ENCODE measurements around the gene CFAP161. TPM values are rescaled to one million over a fixed set of nuclear protein-coding genes. Genes with fewer than 3 reads are reported as not detected.

The CFAP161 gene
- total and polyA plus RNA-seq, 9 of the 15 experiments (the other 6 are each of a cell fraction or from before 2014, with no cell fraction given), result 25.8 to 83.3 (median 75.6) TPM

DNA sequence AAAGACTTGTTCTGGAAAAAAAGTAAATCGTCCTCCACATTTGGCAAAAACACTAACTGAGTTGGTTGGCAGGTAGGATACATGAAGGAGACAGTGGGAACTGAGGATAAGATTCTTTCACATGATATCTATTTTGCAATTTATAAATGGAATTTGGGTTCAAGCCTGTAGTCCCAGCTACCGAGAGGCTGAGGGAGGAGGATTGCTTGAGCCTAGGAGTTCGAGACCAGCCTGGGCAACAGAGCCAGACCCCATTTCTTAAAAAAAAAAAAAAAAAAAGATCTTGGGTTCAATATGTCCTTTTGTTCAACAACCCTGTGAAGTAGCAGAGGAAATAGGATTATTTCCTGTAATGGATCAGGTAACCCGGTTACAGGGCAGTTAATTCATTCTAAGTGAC, 35.7 kb upstream of the CFAP161 start:
- intact Hi-C loops (cut with micrococcal nuclease) (no loop called here), in situ Hi-C loops (cut with MboI) (no loop called here)
- H3K4me1 ChIP-seq (replicated peaks in 1 of 2; ENCODE audit: control insufficient read depth in 2 of 2, insufficient read depth in 2 of 2, low read length in 2 of 2), result peaks cover 10 to 37% of the 10 kb centered on the region in 2 experiments; a peak in 4 of 5 replicates
- no peaks in the 10 kb centered on the region for H3K9me1 ChIP-seq (ENCODE audit: control insufficient read depth, insufficient read depth, low read length)
- H3K27me3 ChIP-seq (ENCODE audit: control insufficient read depth in 2 of 2, insufficient read depth in 2 of 2, low read length in 2 of 2), result no peaks in the 10 kb centered on the region
- no TSS peak for BruUV-seq (replicated peaks)
- no peak overlapping the region for H2AFZ ChIP-seq (ENCODE audit: low read depth, low read length)
- 27% methylated on average over 3 of the region's 4 CpGs for WGBS (ENCODE audit: insufficient coverage, low coverage, missing lambda C conversion rate)
- DNase-seq (ENCODE audit: extremely low read depth in 1 of 4, low spot score in 3 of 4) (no peak), FAIRE-seq (no peak), ATAC-seq (no peak)
- ChIA-PET CTCF (ENCODE audit: low intra/inter-chr PET ratio) (no interaction called here), POLR2A (interaction anchor here (0.9 to 1.2 kb wide), 2 partner anchors 80 to 168 kb away, joined by 3 read pairs; no protein-coding TSS in a partner anchor)
- no peak overlapping the region for H3K4me3 ChIP-seq
- TF ChIP-seq NRF1 (conservative IDR thresholded peaks at IDR 0.05 in 1 of 2, IDR thresholded peaks at IDR 0.05 in 1 of 2) (no peak), ZNF384 (IDR thresholded peaks at IDR 0.05; ENCODE audit: low read depth, low read length) (no peak), ZNF121 (CRISPR knock-in tag; conservative IDR thresholded peaks at IDR 0.05) (peak; percentile 94), RBM25 (IDR thresholded peaks at IDR 0.05; ENCODE audit: low read depth, low read length, severe bottlenecking) (peak; percentile 79)
- TF ChIP-seq, protein P1, sequence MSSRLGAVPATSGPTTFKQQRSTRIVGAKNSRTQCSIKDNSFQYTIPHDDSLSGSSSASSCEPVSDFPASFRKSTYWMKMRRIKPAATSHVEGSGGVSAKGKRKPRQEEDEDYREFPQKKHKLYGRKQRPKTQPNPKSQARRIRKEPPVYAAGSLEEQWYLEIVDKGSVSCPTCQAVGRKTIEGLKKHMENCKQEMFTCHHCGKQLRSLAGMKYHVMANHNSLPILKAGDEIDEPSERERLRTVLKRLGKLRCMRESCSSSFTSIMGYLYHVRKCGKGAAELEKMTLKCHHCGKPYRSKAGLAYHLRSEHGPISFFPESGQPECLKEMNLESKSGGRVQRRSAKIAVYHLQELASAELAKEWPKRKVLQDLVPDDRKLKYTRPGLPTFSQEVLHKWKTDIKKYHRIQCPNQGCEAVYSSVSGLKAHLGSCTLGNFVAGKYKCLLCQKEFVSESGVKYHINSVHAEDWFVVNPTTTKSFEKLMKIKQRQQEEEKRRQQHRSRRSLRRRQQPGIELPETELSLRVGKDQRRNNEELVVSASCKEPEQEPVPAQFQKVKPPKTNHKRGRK (tag; IDR thresholded peaks at IDR 0.05), result peak; percentile 63; the same call in 1 of the 2 replicates
- no peaks in the 10 kb centered on the region; the same call in 1 of the 3 replicates for H3K36me3 ChIP-seq (ENCODE audit: control insufficient read depth, insufficient read depth, low read length)
- H3K79me2 ChIP-seq (ENCODE audit: control insufficient read depth, insufficient read depth, low read length), result peaks cover 40% of the 10 kb centered on the region
- H4K20me1 ChIP-seq (replicated peaks; ENCODE audit: control insufficient read depth, insufficient read depth, low read length), result no peaks in the 10 kb centered on the region
- 0 out of 2 replicates have a peak overlapping the region, but pooled peaks have one; percentile 79 for H3K4me2 ChIP-seq (ENCODE audit: insufficient read depth, low read length)
- no peaks in the 10 kb centered on the region for H3K9me3 ChIP-seq (replicated peaks; ENCODE audit: control insufficient read depth, insufficient read depth, low read depth, low read length)
- no peak overlapping the region for H3K9ac ChIP-seq (ENCODE audit: insufficient read depth in 1 of 2, low read depth in 2 of 2, low read length in 2 of 2)
- H3K27ac ChIP-seq (ENCODE audit: extremely low read depth, low read depth, low read length), result no peak overlapping the region
